Mesodermal cell (in vitro differentiated cells): ENCODE data around the gene LAMA3.

ENCODE experiments used
- H3K27ac ChIP-seq: 2 replicates; pipeline ENCODE4 v1.7.0; 2013; ENCODE audit warnings: mild to moderate bottlenecking, low read depth, low read length, moderate library complexity; ENCODE audit not compliant: severe bottlenecking
- H3K36me3 ChIP-seq: 2 replicates; pipeline ENCODE4 v1.7.1; 2013; ENCODE audit warnings: mild to moderate bottlenecking, low read length, moderate library complexity; ENCODE audit not compliant: control insufficient read depth, insufficient read depth
- H3K4me1 ChIP-seq: one replicate; pipeline ENCODE4 v1.7.1; 2013; ENCODE audit warnings: mild to moderate bottlenecking, low read length; ENCODE audit not compliant: insufficient read depth, control insufficient read depth, poor library complexity, severe bottlenecking
- H3K4me3 ChIP-seq: 2 replicates; pipeline ENCODE4 v1.7.0; 2013; ENCODE audit warnings: low read length, control low read depth, mild to moderate bottlenecking; ENCODE audit not compliant: insufficient read depth, poor library complexity, severe bottlenecking; ENCODE audit errors: extremely low read depth
- H3K9me3 ChIP-seq: 2 replicates; pipeline ENCODE4 v1.7.1; 2013; ENCODE audit warnings: mild to moderate bottlenecking, low read length, moderate library complexity; ENCODE audit not compliant: control insufficient read depth
- WGBS, 2 experiments: methylation state at CpG; one replicate each; pipeline ENCODE4 v1.1.5; 2013; ENCODE audit warnings: missing lambda C conversion rate in 2 of 2; ENCODE audit not compliant: insufficient coverage in 2 of 2; 5-methylcytosine and 5-hydroxymethylcytosine counted together

Gene LAMA3

DNA sequence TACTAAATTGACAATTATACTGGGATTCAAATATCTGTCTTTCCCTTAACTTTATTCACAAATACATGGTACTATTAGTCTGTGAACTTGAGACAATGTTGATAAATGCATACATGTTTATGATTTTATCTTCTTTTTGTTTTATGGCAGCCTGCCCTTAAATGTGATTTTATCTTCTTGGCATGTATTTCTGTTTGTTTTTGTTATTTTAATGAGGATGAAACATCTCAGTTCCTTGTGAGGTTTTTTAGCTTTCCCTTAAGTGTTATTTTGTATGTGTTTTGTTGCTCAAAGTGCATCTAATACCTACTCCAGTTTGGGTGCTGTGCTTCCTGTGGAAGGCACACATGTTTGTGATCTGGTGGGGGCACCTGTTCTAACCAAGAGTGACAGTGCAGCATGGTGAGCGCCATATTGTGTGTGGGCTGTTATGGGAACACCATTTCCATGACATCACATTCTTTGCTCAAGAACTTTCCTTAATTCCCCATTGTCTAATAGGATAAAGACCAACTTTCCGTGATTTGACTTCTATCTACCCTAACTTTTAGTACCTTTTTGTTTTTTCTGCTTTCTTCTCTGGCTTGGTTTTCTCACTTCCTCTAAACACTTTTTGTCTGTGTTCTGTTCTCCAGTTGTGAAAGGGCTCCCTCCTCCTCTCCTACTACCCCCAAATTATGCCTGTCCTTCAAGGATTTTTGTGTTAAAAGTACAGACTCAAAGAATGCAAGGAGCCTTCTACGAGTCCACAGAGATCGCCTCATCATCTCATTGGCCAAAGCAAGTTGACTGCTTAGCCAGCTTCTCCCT, 163.2 kb downstream of the LAMA3 start:
- WGBS, 2 experiments: 94 to 100% methylated on average over 3 to 4 of the region's 4 CpGs
- Histone ChIP-seq H3K4me3 (no peak overlapping the region), H3K4me1 (peaks cover 4% of the 10 kb centered on the region), H3K27ac (no peak overlapping the region), H3K9me3 (no peaks in the 10 kb centered on the region), H3K36me3 (no peaks in the 10 kb centered on the region)

DNA sequence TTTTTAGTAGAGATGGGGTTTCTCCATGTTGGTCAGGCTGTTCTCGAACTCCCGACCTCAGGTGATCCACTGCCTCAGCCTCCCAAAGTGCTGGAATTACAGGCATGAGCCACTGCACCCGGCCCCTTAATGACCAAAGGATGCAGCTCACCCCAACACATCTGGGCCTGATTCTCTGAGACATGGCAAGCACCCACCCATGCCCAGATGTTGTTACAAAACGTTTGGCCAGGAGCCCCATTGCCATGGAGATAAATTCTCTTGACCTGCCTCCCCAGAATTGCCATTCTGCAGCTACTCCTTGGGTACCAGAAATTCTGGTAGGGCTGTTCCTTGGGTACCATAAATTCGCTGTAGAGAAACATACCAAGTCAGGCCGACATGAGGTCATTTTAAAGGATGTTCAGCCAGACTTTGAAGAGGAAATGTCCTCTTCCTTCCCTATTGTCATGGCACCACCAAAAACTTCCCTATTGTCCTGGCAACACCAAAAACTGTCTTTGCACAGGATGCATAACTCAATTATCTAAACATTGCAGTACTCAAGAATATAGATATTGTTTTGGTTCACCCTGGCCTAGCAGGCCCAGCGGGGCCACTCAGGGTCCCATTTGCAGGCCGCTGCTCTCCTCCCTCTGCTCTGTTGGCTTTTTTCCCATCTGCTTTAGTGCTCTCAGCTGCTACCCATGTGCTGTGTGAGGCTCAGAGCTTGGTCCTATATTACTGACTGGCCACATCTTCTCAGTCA, 164.4 kb downstream of the LAMA3 start:
- Histone ChIP-seq H3K27ac (no peak overlapping the region), H3K36me3 (no peaks in the 10 kb centered on the region), H3K9me3 (no peaks in the 10 kb centered on the region), H3K4me1 (peaks cover 4% of the 10 kb centered on the region), H3K4me3 (no peak overlapping the region)
- WGBS, 2 experiments: 88 to 96% methylated on average over 8 of the region's 8 CpGs

- Histone ChIP-seq H3K9me3 (no peaks in the 10 kb centered on the region), H3K36me3 (no peaks in the 10 kb centered on the region), H3K4me3 (no peak overlapping the region), H3K4me1 (peaks cover 4% of the 10 kb centered on the region), H3K27ac (no peak overlapping the region)
- WGBS, 2 experiments: 86% methylated on average over 1 of the region's 5 CpGs; no CpG with 5 or more reads in 1 of the 2 experiments
Measured at GRCh38 chr18:23855721-23856120, 166.5 kb downstream of the LAMA3 start.

DNA sequence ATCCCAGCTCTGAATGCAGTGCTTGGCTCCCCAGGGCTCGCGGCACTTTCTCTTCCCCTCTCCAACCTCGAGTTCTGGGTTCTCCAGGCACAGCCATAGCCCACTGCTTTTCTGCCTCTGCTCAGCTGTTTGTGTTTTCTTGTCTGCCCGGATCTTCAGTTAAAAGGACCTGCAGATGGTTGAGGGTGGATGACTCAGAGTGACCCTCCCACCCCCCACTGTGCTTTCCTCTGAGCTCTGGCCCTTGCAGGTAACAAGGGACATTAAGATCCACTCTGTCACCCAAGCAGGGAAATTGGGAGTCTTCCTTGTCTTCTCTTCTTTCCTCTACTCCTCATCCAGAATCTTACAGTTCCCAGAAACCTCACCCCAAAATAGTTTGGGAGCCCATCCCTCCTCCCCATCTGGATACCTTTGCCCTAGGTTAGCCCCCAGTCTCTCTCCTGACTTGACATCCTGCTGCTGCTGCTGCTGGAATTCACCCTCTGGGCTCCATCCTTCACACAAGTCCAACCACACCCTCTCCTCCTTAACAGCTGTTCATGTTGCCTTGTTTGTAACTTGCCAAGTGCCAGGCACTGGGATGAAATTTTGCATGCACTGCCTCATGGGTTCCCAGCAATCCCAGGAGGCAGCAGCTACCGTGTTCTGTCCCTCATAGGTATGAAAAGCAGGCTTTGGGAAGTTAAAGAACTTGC, 167.4 kb downstream of the LAMA3 start:
- WGBS, 2 experiments: 66% methylated on average over 4 of the region's 5 CpGs; no CpG with 5 or more reads in 1 of the 2 experiments
- H3K4me1 ChIP-seq: peaks cover 7% of the 10 kb centered on the region

DNA sequence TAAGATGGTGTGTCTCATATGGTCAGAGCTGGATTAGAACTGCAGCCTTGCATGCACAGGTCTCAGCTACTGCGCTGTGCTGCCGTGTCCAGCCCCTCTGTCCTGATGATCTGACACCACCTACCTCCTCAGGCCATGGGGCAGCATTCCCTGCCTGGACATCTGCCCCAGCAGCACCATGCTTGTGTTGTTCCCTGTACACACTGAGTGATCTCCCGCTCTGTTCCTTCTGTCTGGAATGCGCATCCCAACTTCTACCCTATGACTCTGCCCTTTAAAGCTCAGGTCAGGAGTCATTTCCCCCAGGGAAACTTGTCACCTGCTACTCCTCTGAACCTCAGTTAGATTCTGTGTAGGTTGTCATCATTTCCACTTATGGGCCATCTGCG, 167.9 kb downstream of the LAMA3 start:
- Histone ChIP-seq H3K9me3 (no peaks in the 10 kb centered on the region), H3K36me3 (no peaks in the 10 kb centered on the region), H3K4me1 (peaks cover 12% of the 10 kb centered on the region), H3K27ac (no peak overlapping the region), H3K4me3 (no peak overlapping the region)
- WGBS, 2 experiments: 93 to 100% methylated on average over 5 of the region's 5 CpGs

More for the DNA sequence above, 167.4 kb downstream of the LAMA3 start:
- H3K9me3 ChIP-seq: no peaks in the 10 kb centered on the region
- H3K27ac ChIP-seq: no peak overlapping the region
- no peaks in the 10 kb centered on the region for H3K36me3 ChIP-seq
- no peak overlapping the region for H3K4me3 ChIP-seq

DNA sequence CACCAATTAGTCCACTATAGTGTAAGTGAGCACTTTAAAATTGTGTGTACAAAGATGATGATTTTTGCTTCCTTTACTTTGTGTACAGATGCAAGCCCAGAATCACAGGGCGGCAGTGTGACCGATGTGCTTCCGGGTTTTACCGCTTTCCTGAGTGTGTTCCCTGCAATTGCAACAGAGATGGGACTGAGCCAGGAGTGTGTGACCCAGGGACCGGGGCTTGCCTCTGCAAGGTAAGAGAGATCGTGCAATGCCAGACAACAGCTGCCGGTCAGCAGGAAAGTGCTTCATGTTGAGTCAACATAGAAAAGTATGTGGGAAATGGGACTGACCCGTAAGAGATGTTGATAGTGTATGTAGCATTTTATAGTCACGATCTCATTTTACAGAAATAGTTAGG, 168.5 kb downstream of the LAMA3 start:
- Histone ChIP-seq H3K4me3 (no peak overlapping the region), H3K36me3 (no peaks in the 10 kb centered on the region), H3K27ac (no peak overlapping the region), H3K4me1 (peaks cover 18% of the 10 kb centered on the region), H3K9me3 (no peaks in the 10 kb centered on the region)
- WGBS, 2 experiments: 96 to 97% methylated on average over 9 of the region's 9 CpGs

- H3K4me1 ChIP-seq: peaks cover 22% of the 10 kb centered on the region
- H3K36me3 ChIP-seq: no peaks in the 10 kb centered on the region
- 86 to 97% methylated on average over 1 to 2 of the region's 3 CpGs for WGBS, 2 experiments
- no peak overlapping the region for H3K4me3 ChIP-seq
- no peaks in the 10 kb centered on the region for H3K9me3 ChIP-seq
- no peak overlapping the region for H3K27ac ChIP-seq
Measured at GRCh38 chr18:23859466-23860336, 170.4 kb downstream of the LAMA3 start.

DNA sequence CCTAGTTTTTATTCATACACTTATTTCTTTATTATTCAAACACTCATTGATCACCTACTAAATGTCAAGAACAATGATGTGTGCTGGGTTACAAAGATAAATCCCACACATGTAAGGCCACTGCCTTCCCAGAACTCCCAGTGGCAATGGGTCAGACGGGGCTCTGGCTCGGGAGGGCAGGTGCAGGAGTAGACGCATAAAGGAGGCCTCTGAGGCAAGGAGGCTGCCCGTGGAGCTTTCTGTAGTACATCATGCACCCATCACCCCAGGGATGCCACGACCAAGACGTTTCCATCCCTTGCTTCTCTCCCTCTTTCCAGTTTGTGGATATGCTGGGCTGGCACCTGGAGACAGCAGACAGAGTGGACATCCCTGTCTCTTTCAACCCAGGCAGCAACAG, 172.1 kb downstream of the LAMA3 start:
- Histone ChIP-seq H3K9me3 (no peaks in the 10 kb centered on the region), H3K27ac (peak overlapping the region; percentile 58), H3K4me3 (no peak overlapping the region), H3K4me1 (peaks cover 18% of the 10 kb centered on the region), H3K36me3 (no peaks in the 10 kb centered on the region)
- 74 to 75% methylated on average over 5 of the region's 6 CpGs for WGBS, 2 experiments

GRCh38 chr18:23861805-23862470, 172.7 kb downstream of the LAMA3 start:
- peak overlapping the region; percentile 58 for H3K27ac ChIP-seq
- no peak overlapping the region for H3K4me3 ChIP-seq
- no peaks in the 10 kb centered on the region for H3K9me3 ChIP-seq
- peaks cover 18% of the 10 kb centered on the region for H3K4me1 ChIP-seq
- H3K36me3 ChIP-seq: no peaks in the 10 kb centered on the region
- WGBS, 2 experiments: 42 to 58% methylated on average over 4 to 6 of the region's 6 CpGs
